Measurements from ENCODE around the gene KASH5.

The KASH5 gene

GRCh38 chr19:49408816-49409440 is 20.9 kb downstream of the KASH5 start:
- H3K9ac ChIP-seq = no peak overlapping the region
- H2AFZ ChIP-seq = no peak overlapping the region
- H3K36me3 ChIP-seq (ENCODE audit: control insufficient read depth, insufficient read depth, low read length) = no peaks in the 10 kb centered on the region
- H3K4me2 ChIP-seq (ENCODE audit: low read length) = no peak overlapping the region
- H3K9me3 ChIP-seq (ENCODE audit: control insufficient read depth, low read length) = no peaks in the 10 kb centered on the region
- peaks cover 2% of the 10 kb centered on the region for H3K4me1 ChIP-seq
- no peak overlapping the region for H3K27ac ChIP-seq
- H3K4me3 ChIP-seq (ENCODE audit: low read depth, low read length) = no peak overlapping the region
- no peak for TF ChIP-seq CTCF (IDR thresholded peaks at IDR 0.05)
- H3K27me3 ChIP-seq (ENCODE audit: control insufficient read depth, insufficient read depth, low read length) = no peaks in the 10 kb centered on the region
- no peaks in the 10 kb centered on the region for H3K79me2 ChIP-seq

GRCh38 chr19:49409441-49410029 is 21.5 kb downstream of the KASH5 start:
- H2AFZ ChIP-seq = no peak overlapping the region
- no peak overlapping the region for H3K27ac ChIP-seq
- H3K4me1 ChIP-seq = no peaks in the 10 kb centered on the region
- H3K4me2 ChIP-seq (ENCODE audit: low read length) = no peak overlapping the region
- H3K36me3 ChIP-seq (ENCODE audit: control insufficient read depth, insufficient read depth, low read length) = no peaks in the 10 kb centered on the region
- H3K9me3 ChIP-seq (ENCODE audit: control insufficient read depth, low read length) = no peaks in the 10 kb centered on the region
- no peaks in the 10 kb centered on the region for H3K27me3 ChIP-seq (ENCODE audit: control insufficient read depth, insufficient read depth, low read length)
- H3K79me2 ChIP-seq = no peaks in the 10 kb centered on the region
- H3K9ac ChIP-seq = no peak overlapping the region
- H3K4me3 ChIP-seq (ENCODE audit: low read depth, low read length) = no peak overlapping the region
- TF ChIP-seq CTCF (IDR thresholded peaks at IDR 0.05) = no peak

GRCh38 chr19:49411681-49412326 is 23.8 kb downstream of the KASH5 start:
- Histone ChIP-seq H3K79me2 (no peaks in the 10 kb centered on the region), H3K27me3 (ENCODE audit: control insufficient read depth, insufficient read depth, low read length) (no peaks in the 10 kb centered on the region), H3K9ac (no peak overlapping the region), H3K4me3 (ENCODE audit: low read depth, low read length) (no peak overlapping the region), H3K27ac (no peak overlapping the region), H3K4me1 (no peaks in the 10 kb centered on the region), H3K9me3 (ENCODE audit: control insufficient read depth, low read length) (no peaks in the 10 kb centered on the region), H2AFZ (peak overlapping the region; percentile 17), H3K4me2 (ENCODE audit: low read length) (no peak overlapping the region), H3K36me3 (ENCODE audit: control insufficient read depth, insufficient read depth, low read length) (no peaks in the 10 kb centered on the region)
- TF ChIP-seq CTCF (IDR thresholded peaks at IDR 0.05) = no peak

- no peak overlapping the region for H3K9ac ChIP-seq
- H3K9me3 ChIP-seq (ENCODE audit: control insufficient read depth, low read length) = no peaks in the 10 kb centered on the region
- no peaks in the 10 kb centered on the region for H3K79me2 ChIP-seq
- no peak for TF ChIP-seq CTCF (IDR thresholded peaks at IDR 0.05)
- H3K36me3 ChIP-seq (ENCODE audit: control insufficient read depth, insufficient read depth, low read length) = no peaks in the 10 kb centered on the region
- H3K27ac ChIP-seq = no peak overlapping the region
- no peak overlapping the region for H2AFZ ChIP-seq
- H3K4me2 ChIP-seq (ENCODE audit: low read length) = no peak overlapping the region
- H3K27me3 ChIP-seq (ENCODE audit: control insufficient read depth, insufficient read depth, low read length) = no peaks in the 10 kb centered on the region
- H3K4me3 ChIP-seq (ENCODE audit: low read depth, low read length) = no peak overlapping the region
- no peaks in the 10 kb centered on the region for H3K4me1 ChIP-seq
Measured at GRCh38 chr19:49413348-49413747, 25.3 kb downstream of the KASH5 start.
